SK-N-SH (cell line): ENCODE measurements around the gene CHERP. TPM values are rescaled to one million over a fixed set of nuclear protein-coding genes. Genes with fewer than 3 reads are reported as not detected.

ENCODE experiments used
- CTCF ChIA-PET: fragments of 300-600, 350-600 bp; formaldehyde crosslinking; extraction: SDS; loops from one replicate; lab custom pipeline; 2021; lab: Yijun Ruan, JAX
- POLR2A ChIA-PET: fragments of 350-600 bp; sonication (Branson Sonifier 250); formaldehyde crosslinking; extraction: SDS; loops from one replicate; lab custom pipeline; 2020; ENCODE audit warnings: antibody characterized with exemption, inconsistent platforms; lab: Yijun Ruan, JAX
- DNase-seq: peaks from one replicate; pipeline ENCODE4 v3.0.0; 2012
- H2AFZ ChIP-seq: fragments of 200-600 bp; sonication (generic); 2 replicates; pipeline ENCODE4 v1.8.1; 2016; ENCODE audit warnings: antibody characterized with exemption, mild to moderate bottlenecking, low read depth
- H3F3A ChIP-seq: fragments of 200-600 bp; sonication (generic); replicated peaks from 2 replicates; pipeline ENCODE3; 2016; ENCODE audit warnings: antibody characterized with exemption, mild to moderate bottlenecking; ENCODE audit not compliant: insufficient read depth
- H3K27ac ChIP-seq, 2 experiments: fragments of 200-500 bp in 1 of 2; fragments of 200-600 bp in 1 of 2; sonication (Bioruptor generic) in 1 of 2; sonication (generic), shearing (Covaris generic) in 1 of 2; 2 replicates each; pipeline versions ENCODE4 v1.5.1 to v1.6.1; 2014 to 2016; ENCODE audit warnings: low read depth in 2 of 2, inconsistent platforms in 1 of 2, low read length in 1 of 2, mild to moderate bottlenecking in 1 of 2, mixed read lengths in 1 of 2
- H3K27me3 ChIP-seq: fragments of 200-600 bp; sonication (generic), shearing (Covaris generic); 2 replicates; pipeline ENCODE4 v1.6.1; 2016; ENCODE audit warnings: mixed run types; ENCODE audit not compliant: insufficient read depth
- H3K36me3 ChIP-seq, 2 experiments: fragments of 200-500 bp in 1 of 2; fragments of 200-600 bp in 1 of 2; sonication (Bioruptor generic) in 1 of 2; sonication (generic) in 1 of 2; replicated peaks in 1 of 2; 2 replicates each; pipeline versions ENCODE3 to v1.5.1; 2014 to 2016; ENCODE audit warnings: low read length in 1 of 2, mild to moderate bottlenecking in 1 of 2; ENCODE audit not compliant: insufficient read depth in 2 of 2, control insufficient read depth in 1 of 2
- H3K4me1 ChIP-seq, 2 experiments: fragments of 200-500 bp in 1 of 2; fragments of 200-600 bp in 1 of 2; sonication (Bioruptor generic) in 1 of 2; sonication (generic), shearing (Covaris generic) in 1 of 2; 2 replicates each; pipeline versions ENCODE4 v1.5.1 to v1.6.1; 2014 to 2016; ENCODE audit warnings: low read depth in 1 of 2, low read length in 1 of 2, mixed run types in 1 of 2; ENCODE audit not compliant: insufficient read depth in 2 of 2, control insufficient read depth in 1 of 2
- H3K4me2 ChIP-seq: fragments of 200-600 bp; sonication (generic), shearing (Covaris generic); 2 replicates; pipeline ENCODE4 v1.6.1; 2017; ENCODE audit warnings: mixed run types
- H3K4me3 ChIP-seq, 2 experiments: fragments of 200-500 bp in 1 of 2; fragments of 200-600 bp in 1 of 2; sonication (Bioruptor generic) in 1 of 2; sonication (generic), shearing (Covaris generic) in 1 of 2; 2 replicates each; pipeline versions ENCODE4 v1.5.1 to v1.8.1; 2014 to 2016; ENCODE audit warnings: low read depth in 2 of 2, inconsistent platforms in 1 of 2, low read length in 1 of 2, mild to moderate bottlenecking in 1 of 2, mixed read lengths in 1 of 2, moderate library complexity in 1 of 2
- H3K79me2 ChIP-seq: fragments of 200-600 bp; sonication (generic); 2 replicates; pipeline ENCODE4 v1.8.1; 2017; ENCODE audit warnings: mild to moderate bottlenecking; ENCODE audit not compliant: insufficient read depth
- H3K9ac ChIP-seq: fragments of 200-600 bp; sonication (generic); 2 replicates; pipeline ENCODE4 v1.6.1; 2017; ENCODE audit warnings: mixed run types
- H3K9me2 ChIP-seq: fragments of 200-600 bp; sonication (generic); 2 replicates; pipeline ENCODE4 v1.6.1; 2017; ENCODE audit warnings: mixed run types
- H3K9me3 ChIP-seq: fragments of 200-600 bp; sonication (generic); 2 replicates; pipeline ENCODE4 v1.6.1; 2017; ENCODE audit warnings: mixed run types, mild to moderate bottlenecking, moderate library complexity
- H4K20me1 ChIP-seq: fragments of 200-600 bp; sonication (generic); 2 replicates; pipeline ENCODE4 v1.6.1; 2017; ENCODE audit warnings: mild to moderate bottlenecking, mixed run types; ENCODE audit not compliant: insufficient read depth
- CHD2 ChIP-seq: fragments of 150-350 bp; IDR thresholded peaks from 2 replicates; pipeline ENCODE4 v1.6.1; 2018; ENCODE audit warnings: low read length; ENCODE audit not compliant: partially characterized antibody
- CTCF ChIP-seq: fragments of 200-600 bp; sonication (generic); IDR thresholded peaks from 2 replicates; pipeline ENCODE4 v1.6.1; 2017; ENCODE audit warnings: antibody characterized with exemption, mild to moderate bottlenecking, moderate library complexity
- ELF1 ChIP-seq: IDR thresholded peaks from 2 replicates; pipeline ENCODE4 v1.4.0; 2012
- EZH2phosphoT487 ChIP-seq: fragments of 200-600 bp; sonication (generic); IDR thresholded peaks from 2 replicates; pipeline ENCODE4 v1.6.1; 2017; ENCODE audit warnings: low read depth, mixed run types, mild to moderate bottlenecking, antibody characterized with exemption, moderate library complexity, borderline replicate concordance
- FOSL2 ChIP-seq: IDR thresholded peaks from 2 replicates; pipeline ENCODE4 v1.4.0; 2012; ENCODE audit warnings: low read depth, mild to moderate bottlenecking, moderate library complexity, borderline replicate concordance
- FOXM1 ChIP-seq: IDR thresholded peaks from 2 replicates; pipeline ENCODE4 v1.4.0; 2012; ENCODE audit warnings: low read depth, mild to moderate bottlenecking
- GABPA ChIP-seq: IDR thresholded peaks from 2 replicates; pipeline ENCODE4 v1.4.0; 2012; ENCODE audit warnings: low read depth, mild to moderate bottlenecking
- IRF3 ChIP-seq: fragments of 150-350 bp; IDR thresholded peaks from 2 replicates; pipeline ENCODE4 v1.6.1; 2016; ENCODE audit warnings: mild to moderate bottlenecking, low read depth, low read length
- MAX ChIP-seq: IDR thresholded peaks from 2 replicates; pipeline ENCODE4 v1.4.0; 2012; ENCODE audit warnings: low read depth
- MEF2A ChIP-seq: IDR thresholded peaks from 2 replicates; pipeline ENCODE4 v1.4.0; 2012; ENCODE audit warnings: low read depth, borderline replicate concordance
- MXI1 ChIP-seq: IDR thresholded peaks from 2 replicates; pipeline ENCODE4 v1.6.1; 2012; ENCODE audit warnings: mild to moderate bottlenecking, low read depth, low read length, improper control_type of control experiment
- NRF1 ChIP-seq: IDR thresholded peaks from 2 replicates; pipeline ENCODE4 v1.6.1; 2012; ENCODE audit warnings: low read depth, mild to moderate bottlenecking, low read length
- PBX3 ChIP-seq: IDR thresholded peaks from 2 replicates; pipeline ENCODE4; 2012
- RAD21 ChIP-seq: IDR thresholded peaks from 2 replicates; pipeline ENCODE4 v1.6.1; 2012; ENCODE audit warnings: mild to moderate bottlenecking, low read length
- RCOR1 ChIP-seq: fragments of 150-350 bp; IDR thresholded peaks from 2 replicates; pipeline ENCODE4 v1.6.1; 2017; ENCODE audit warnings: antibody characterized with exemption, low read length
- RFX5 ChIP-seq: IDR thresholded peaks from 2 replicates; pipeline ENCODE4 v1.6.1; 2012; ENCODE audit warnings: mild to moderate bottlenecking, improper control_type of control experiment, low read length
- SIN3A ChIP-seq: IDR thresholded peaks from 2 replicates; pipeline ENCODE4 v1.6.1; 2012; ENCODE audit warnings: low read depth, mild to moderate bottlenecking, low read length, moderate library complexity, borderline replicate concordance
- TAF1 ChIP-seq: IDR thresholded peaks from 2 replicates; pipeline ENCODE4 v1.6.1; 2012; ENCODE audit warnings: low read depth, mild to moderate bottlenecking, low read length, moderate library complexity, borderline replicate concordance
- TCF12 ChIP-seq: IDR thresholded peaks from 2 replicates; pipeline ENCODE4 v1.4.0; 2012
- whole genome bisulfite sequencing: methylation state at CpG from one replicate; pipeline ENCODE4 v1.1.6; 2017; ENCODE audit warnings: low lambda C conversion rate; 5-methylcytosine and 5-hydroxymethylcytosine counted together
- polyA plus RNA-seq, 3 experiments: library from polyadenylated mRNA; depleted of rRNA; stranded (reverse); fragments of >200 nt; gene quantifications; 2 replicates each; pipeline ENCODE4 v1.2.3, GENCODE V29; 2012
- TF ChIP-seq, protein P1 (sequence below): IDR thresholded peaks from 2 replicates; pipeline ENCODE4 v1.4.0; 2012; ENCODE audit warnings: low read depth, borderline replicate concordance

Gene CHERP
- polyA plus RNA-seq, 1 of the 3 experiments (the other 2 are of a cell fraction) = 16.8 TPM

GRCh38 chr19:16562608-16563025, 20.4 kb upstream of the CHERP start:
- Histone ChIP-seq H3K36me3 (peaks cover 41 to 45% of the 10 kb centered on the region in 2 experiments), H3K4me2 (no peak overlapping the region), H3K9me2 (no peaks in the 10 kb centered on the region), H3K9ac (no peak overlapping the region), H3K27me3 (no peaks in the 10 kb centered on the region), H3F3A (no peaks in the 10 kb centered on the region), H3K79me2 (peaks cover 8% of the 10 kb centered on the region; the same call in 1 of the 2 replicates), H4K20me1 (no peaks in the 10 kb centered on the region), H3K27ac (no peak overlapping the region), H2AFZ (no peak overlapping the region), H3K4me1 (no peaks in the 10 kb centered on the region), H3K4me3 (no peak overlapping the region), H3K9me3 (no peaks in the 10 kb centered on the region)
- 93% methylated on average over 6 of the region's 6 CpGs for WGBS
- ChIA-PET POLR2A (interaction anchor here (0.7 kb wide), 1 partner anchor 9 kb away, joined by 3 read pairs; no protein-coding TSS in a partner anchor), CTCF (no interaction called here)
- DNase-seq = no peak
- no peak for TF ChIP-seq PBX3
- TF ChIP-seq MEF2A = no peak
- no peak for TF ChIP-seq TCF12
- TF ChIP-seq EZH2phosphoT487 = no peak
- TF ChIP-seq TAF1 = no peak
- TF ChIP-seq CTCF = no peak
- no peak for TF ChIP-seq FOSL2
- TF ChIP-seq MAX = no peak
- TF ChIP-seq IRF3 = no peak
- TF ChIP-seq, protein P1, sequence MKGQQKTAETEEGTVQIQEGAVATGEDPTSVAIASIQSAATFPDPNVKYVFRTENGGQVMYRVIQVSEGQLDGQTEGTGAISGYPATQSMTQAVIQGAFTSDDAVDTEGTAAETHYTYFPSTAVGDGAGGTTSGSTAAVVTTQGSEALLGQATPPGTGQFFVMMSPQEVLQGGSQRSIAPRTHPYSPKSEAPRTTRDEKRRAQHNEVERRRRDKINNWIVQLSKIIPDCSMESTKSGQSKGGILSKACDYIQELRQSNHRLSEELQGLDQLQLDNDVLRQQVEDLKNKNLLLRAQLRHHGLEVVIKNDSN = no peak
- no peak for TF ChIP-seq GABPA
- no peak for TF ChIP-seq RCOR1
- no peak for TF ChIP-seq ELF1
- no peak for TF ChIP-seq SIN3A
- TF ChIP-seq RFX5 = no peak
- no peak for TF ChIP-seq FOXM1
- TF ChIP-seq RAD21 = no peak
- TF ChIP-seq MXI1 = no peak
- TF ChIP-seq CHD2 = no peak
- no peak for TF ChIP-seq NRF1
